Activated CD8-positive, alpha-beta T cell treated with anti-CD3 and anti-CD28 coated beads for 36 hours (primary cell): Measurements from ENCODE around the gene PDPR. TPM values are rescaled to one million over a fixed set of nuclear protein-coding genes. Genes with fewer than 3 reads are reported as not detected.
"Not testable (repeated sequence)": the region's sequence is repeated elsewhere in the genome, so short reads cannot be mapped to it uniquely, and the experiment has no call there.

ENCODE experiments used
- ATAC-seq: fragments of 200-7000 bp; cut with Tn5 transposase; one replicate; pipeline ENCODE4 v1.10.0; 2021; ENCODE audit warnings: mild to moderate bottlenecking, moderate library complexity
- CTCF ChIA-PET: fragments of 350-600 bp; sonication (Branson Sonifier 250); formaldehyde crosslinking; loops from one replicate; lab custom pipeline; 2021; ENCODE audit warnings: antibody characterized with exemption; lab: Charles Lee
- POLR2A ChIA-PET: fragments of 350-600 bp; sonication (Branson Sonifier 250); formaldehyde crosslinking; loops from one replicate; lab custom pipeline; 2021; ENCODE audit warnings: antibody characterized with exemption; lab: Charles Lee
- DNase-seq: peaks from one replicate; pipeline ENCODE4 v3.0.0-alpha.2; 2020
- H3K27ac Mint-ChIP-seq: one replicate; pipeline ENCODE4 v1.8.0; 2021; ENCODE audit warnings: mild to moderate bottlenecking, mixed read lengths
- H3K27me3 Mint-ChIP-seq: one replicate; pipeline ENCODE4 v1.8.0; 2021; ENCODE audit warnings: mixed read lengths
- H3K36me3 Mint-ChIP-seq: one replicate; pipeline ENCODE4 v1.8.0; 2021; ENCODE audit warnings: low read depth, mixed read lengths
- H3K4me1 Mint-ChIP-seq: one replicate; pipeline ENCODE4 v1.8.0; 2021; ENCODE audit warnings: low read depth, mixed read lengths
- H3K4me3 Mint-ChIP-seq: one replicate; pipeline ENCODE4 v1.8.0; 2021; ENCODE audit warnings: mild to moderate bottlenecking, moderate library complexity, mixed read lengths
- H3K9me3 Mint-ChIP-seq: one replicate; pipeline ENCODE4 v1.8.0; 2021; ENCODE audit warnings: mixed read lengths
- intact Hi-C: fragments of 100-400 bp; cut with micrococcal nuclease; formaldehyde crosslinking; loops from one replicate; pipeline ENCODE4 v1.10.0; 2022
- total RNA-seq, 2 experiments: library from RNA; stranded (reverse); gene quantifications; one replicate each; pipeline ENCODE4 v1.2.3, GENCODE V29; 2021

PDPR gene
- total RNA-seq: 10 to 100 TPM; 19.5 to 19.7 TPM

DNA sequence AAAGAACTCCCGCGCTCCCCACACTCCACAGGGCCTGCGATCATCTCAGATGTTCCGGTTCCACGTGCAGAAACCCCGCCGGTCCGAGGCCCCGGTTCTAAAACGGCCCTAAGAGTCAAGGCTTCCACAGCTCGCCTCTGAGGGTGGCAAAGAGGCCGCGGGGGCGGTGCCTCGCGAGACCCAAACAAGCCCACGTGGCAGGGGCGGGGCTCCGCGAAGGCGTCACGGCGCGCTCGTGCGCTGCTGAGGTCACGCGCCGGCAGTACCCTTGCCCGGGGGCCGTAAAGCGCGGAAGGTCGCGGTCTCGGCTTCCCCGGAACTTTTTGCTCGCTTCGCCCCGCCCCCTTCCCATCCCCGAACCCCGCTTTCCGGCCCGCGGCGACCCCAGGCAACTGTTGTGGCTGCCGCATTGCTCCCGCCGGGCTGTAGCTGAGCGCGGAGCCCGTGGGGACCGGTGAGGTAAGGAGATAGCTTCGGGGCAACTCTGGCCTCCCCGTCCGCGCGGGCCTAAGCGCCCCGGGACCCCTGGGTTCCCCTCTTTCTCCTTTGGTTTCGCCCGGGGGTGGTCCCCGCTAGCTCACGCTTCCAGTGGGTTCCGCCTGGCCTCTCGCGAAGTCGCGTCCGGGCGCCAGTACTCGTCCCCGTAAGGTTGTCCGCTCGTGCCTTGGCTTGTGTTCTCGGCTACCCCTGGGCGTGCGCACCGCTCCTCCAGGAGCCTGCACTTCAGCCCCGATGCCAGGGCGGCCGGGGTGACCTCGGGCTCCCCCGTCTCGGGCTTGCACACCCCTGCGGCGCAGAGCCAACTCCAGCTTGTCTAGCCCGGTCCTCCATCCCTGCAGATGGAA lies at the start of gene PDPR:
Gene PDPR (plus strand): TSS at position 351 of the 845 bp plus-strand sequence. CDS start 6,161 bp downstream, outside the sequence.
- H3K27ac Mint-ChIP-seq: peak within 1 kb of the TSS; percentile 85
- H3K27me3 Mint-ChIP-seq, H3K36me3 Mint-ChIP-seq, CTCF ChIA-PET, intact Hi-C loops, POLR2A ChIA-PET, H3K9me3 Mint-ChIP-seq: not testable (repeated sequence)
- peak; percentile 93 for ATAC-seq
- peak within 1 kb of the TSS; percentile 89 for H3K4me3 Mint-ChIP-seq
- peaks cover 24% of the 10 kb centered on the region for H3K4me1 Mint-ChIP-seq
- DNase-seq: peak; percentile 96

DNA sequence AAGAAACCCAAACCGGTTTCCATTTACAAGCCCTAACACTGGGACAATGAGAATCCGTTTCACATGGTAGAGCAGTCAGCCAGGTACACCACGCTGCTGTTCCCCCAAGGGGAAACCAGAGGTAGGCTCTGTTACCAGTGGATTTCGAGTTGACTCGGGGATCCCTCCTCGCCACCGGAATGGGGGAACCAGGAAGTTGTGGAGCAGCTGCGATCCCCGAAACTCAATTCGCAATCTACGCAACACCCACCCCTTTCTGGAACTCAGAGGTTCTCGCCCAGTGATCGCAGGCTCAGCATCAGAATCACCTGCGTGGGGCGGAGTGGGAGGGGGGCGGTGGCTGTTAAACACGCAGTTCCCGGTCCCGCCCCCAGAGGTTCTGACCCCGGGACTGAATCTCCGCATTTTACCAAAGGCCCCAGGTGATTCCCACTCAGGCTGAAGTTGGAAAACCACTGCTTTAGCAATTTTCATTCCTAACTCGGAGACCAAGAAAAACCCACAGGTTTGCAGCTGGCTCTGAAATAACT lies 49.2 kb upstream of the PDPR start:
- Mint-ChIP-seq H3K4me3 (peak overlapping the region; percentile 78), H3K27ac (peak overlapping the region; percentile 71)
- H3K9me3 Mint-ChIP-seq, H3K36me3 Mint-ChIP-seq, ATAC-seq, H3K27me3 Mint-ChIP-seq, intact Hi-C loops, POLR2A ChIA-PET, H3K4me1 Mint-ChIP-seq, CTCF ChIA-PET: not testable (repeated sequence)
- peak; percentile 73 for DNase-seq

DNA sequence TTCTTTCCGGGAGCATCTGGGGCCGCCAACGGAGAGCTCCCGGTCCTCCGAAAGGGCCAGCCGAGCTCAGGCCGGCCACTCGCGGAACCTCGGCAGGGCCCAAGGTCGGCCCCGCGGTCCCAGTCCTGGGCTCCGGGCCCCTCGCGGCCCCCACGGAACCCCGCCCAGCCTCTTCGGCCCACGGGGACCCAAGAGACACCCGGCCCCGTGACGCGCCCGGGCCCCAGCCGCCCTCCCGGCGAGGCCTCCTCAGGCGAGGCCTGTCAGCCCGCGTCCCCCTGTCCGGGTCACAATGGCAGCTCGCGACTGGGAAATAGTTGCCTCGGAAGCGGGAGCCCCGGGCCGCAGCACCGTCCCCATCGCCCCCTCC lies 48.8 kb upstream of the PDPR start:
- H3K4me3 Mint-ChIP-seq: peak overlapping the region; percentile 82
- DNase-seq, POLR2A ChIA-PET, H3K27ac Mint-ChIP-seq, H3K4me1 Mint-ChIP-seq, intact Hi-C loops, H3K27me3 Mint-ChIP-seq, H3K36me3 Mint-ChIP-seq, CTCF ChIA-PET, H3K9me3 Mint-ChIP-seq: not testable (repeated sequence)
- ATAC-seq: peak; percentile 41

DNA sequence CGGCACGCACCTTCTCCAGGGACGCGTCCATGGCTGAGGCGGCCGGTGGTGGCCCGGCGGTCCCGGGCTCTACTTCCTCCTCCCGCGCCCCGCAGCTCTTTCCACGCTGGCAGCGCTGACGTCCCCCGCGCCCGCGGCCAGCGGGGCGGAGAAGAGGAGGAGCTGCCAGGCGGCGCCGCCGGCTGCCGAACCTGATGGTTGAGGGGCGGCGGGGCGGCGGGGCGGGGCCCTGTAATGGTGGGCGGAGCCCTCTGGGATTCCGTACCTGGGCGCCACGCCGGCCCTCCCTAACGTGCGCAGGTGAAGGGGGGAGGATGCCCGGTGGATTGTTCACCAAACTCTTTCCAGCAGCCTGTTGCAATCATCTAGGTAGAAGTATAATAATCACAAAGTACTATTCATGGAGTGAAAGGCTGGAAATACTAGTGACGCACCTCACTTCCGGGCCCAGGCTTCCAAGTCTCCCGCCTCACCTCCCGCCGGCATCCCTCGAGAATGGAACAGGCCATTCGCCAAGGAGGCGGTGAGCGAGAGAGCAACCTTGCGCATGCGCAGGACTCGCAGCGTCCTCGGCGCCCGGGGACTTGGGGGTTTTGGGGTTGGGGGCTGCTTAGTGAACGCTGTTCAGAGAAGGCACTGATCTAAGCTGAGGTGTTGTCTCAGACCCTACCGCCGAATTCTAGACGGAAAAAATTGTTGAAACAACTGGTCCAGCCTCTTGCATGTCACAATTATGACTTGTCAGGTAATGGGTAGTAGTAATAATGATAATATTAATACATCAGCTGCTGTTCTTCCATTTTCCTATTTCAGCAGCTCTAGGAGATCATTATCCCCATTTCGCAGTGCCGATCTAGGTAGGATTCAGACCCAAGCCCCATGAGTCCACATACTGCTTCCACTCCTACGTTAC lies 48.1 kb upstream of the PDPR start:
- peak overlapping the region; percentile 82 for H3K4me3 Mint-ChIP-seq
- POLR2A ChIA-PET, CTCF ChIA-PET, H3K4me1 Mint-ChIP-seq, intact Hi-C loops, H3K27me3 Mint-ChIP-seq, H3K9me3 Mint-ChIP-seq, H3K36me3 Mint-ChIP-seq: not testable (repeated sequence)
- H3K27ac Mint-ChIP-seq: peak overlapping the region; percentile 80
- peak; percentile 97 for ATAC-seq
- peak; percentile 95 for DNase-seq

DNA sequence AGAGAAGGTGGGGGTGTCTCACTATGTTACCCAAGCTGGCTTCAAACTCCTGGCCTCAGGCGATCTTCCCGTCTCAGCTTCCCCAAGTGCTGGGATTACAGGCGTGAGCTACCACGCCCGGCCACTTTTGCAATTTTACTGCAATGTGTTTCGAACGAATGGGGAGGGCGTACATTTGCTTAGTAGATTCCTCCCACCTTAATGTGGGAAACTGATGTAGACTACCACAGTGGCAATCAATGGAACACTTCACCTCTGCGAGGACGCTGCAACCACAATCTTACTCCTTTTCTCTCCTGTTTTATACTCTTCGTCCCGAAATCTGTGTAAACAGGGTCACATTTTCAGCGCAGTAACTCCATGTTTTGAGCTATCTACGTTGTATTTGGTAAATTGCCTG lies 47.4 kb upstream of the PDPR start:
- CTCF ChIA-PET, H3K27ac Mint-ChIP-seq, ATAC-seq, POLR2A ChIA-PET, H3K27me3 Mint-ChIP-seq, H3K9me3 Mint-ChIP-seq, intact Hi-C loops, H3K36me3 Mint-ChIP-seq, H3K4me1 Mint-ChIP-seq, DNase-seq: not testable (repeated sequence)
- peak overlapping the region; percentile 69 for H3K4me3 Mint-ChIP-seq

DNA sequence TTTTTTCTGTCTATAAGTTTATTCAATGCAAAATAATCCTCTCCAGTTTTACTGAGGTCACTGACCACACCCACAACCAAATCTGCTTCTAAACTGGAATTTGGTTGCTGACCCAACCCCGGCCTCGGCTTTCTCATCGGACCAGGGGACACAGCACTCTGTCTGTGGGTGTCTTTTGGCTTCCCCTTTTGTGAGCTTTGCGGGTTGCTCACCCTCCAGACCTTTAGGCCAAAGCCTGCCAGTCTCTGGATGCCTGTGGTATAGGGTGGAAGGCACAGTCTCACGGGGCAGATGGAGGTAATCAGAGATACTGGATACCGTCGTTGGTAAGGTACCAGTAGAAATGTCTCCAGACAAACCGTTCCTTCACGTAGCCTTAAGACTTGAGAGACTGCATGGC lies 35.1 kb upstream of the PDPR start:
- H3K4me3 Mint-ChIP-seq, intact Hi-C loops: not testable (repeated sequence)

DNA sequence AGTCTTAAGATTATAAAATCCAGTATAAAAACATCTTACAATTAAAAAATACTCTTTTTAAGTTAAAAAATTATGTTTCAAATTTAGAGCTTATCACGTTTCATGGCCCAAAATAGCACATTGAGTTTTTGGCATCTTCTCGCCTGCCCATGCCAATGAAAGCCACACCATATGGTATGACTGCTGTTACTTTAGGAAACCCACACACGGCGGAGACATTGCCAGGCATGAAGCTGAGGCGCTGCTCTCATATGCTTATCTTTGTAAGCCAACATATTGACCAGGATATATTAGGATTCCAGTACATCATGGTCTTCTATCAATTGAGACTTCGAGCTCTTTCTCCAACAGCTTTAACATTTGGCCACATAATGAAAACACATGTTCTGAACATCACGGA lies 32.9 kb upstream of the PDPR start:
- H3K4me3 Mint-ChIP-seq, H3K27me3 Mint-ChIP-seq, H3K4me1 Mint-ChIP-seq, CTCF ChIA-PET, H3K27ac Mint-ChIP-seq, H3K9me3 Mint-ChIP-seq, intact Hi-C loops, ATAC-seq, POLR2A ChIA-PET, H3K36me3 Mint-ChIP-seq, DNase-seq: not testable (repeated sequence)

More for the DNA sequence above, 35.1 kb upstream of the PDPR start:
- H3K27ac Mint-ChIP-seq, H3K27me3 Mint-ChIP-seq, H3K4me1 Mint-ChIP-seq, CTCF ChIA-PET, H3K9me3 Mint-ChIP-seq, ATAC-seq, H3K36me3 Mint-ChIP-seq, POLR2A ChIA-PET, DNase-seq: not testable (repeated sequence)

DNA sequence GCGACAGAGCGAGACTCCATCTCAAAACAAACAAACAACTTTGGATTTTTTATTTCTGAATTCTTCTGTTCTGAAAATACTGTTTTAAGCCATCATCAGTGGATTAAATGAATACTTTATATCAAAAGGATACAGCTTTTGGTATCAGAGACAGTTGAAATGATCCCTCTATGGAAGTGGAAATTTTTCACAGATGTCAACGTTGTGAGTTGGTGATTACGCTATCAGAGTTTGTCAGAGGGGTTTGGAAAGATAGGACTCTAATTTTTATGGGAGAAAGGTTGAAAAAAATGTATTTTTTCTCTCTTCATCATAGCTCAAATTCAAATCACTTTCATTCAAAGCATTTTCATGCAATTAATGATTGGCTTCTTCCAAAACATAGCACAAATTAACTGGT lies 30.2 kb upstream of the PDPR start:
- H3K36me3 Mint-ChIP-seq, H3K27me3 Mint-ChIP-seq, ATAC-seq, POLR2A ChIA-PET, CTCF ChIA-PET, intact Hi-C loops, H3K27ac Mint-ChIP-seq, DNase-seq, H3K4me3 Mint-ChIP-seq, H3K4me1 Mint-ChIP-seq, H3K9me3 Mint-ChIP-seq: not testable (repeated sequence)

DNA sequence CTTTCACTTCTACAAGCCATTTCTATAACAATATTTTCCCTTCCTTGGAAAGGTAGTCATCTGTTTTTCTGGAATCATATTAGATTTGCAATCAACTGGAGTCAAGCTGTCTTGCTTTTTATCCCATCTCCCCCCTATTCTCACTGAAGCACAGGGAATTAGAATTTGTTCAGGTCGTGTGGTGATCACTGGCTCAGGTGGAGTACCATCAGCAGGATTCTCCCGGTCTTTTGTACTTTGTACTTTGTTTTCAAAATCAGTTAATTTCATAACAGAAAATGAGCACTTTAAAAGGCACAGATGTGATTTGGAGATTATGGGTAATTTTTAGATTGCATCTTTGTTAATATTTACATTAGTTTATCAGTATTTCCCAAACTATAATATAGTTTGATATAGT lies 26.0 kb upstream of the PDPR start:
- CTCF ChIA-PET, intact Hi-C loops, H3K9me3 Mint-ChIP-seq, H3K27ac Mint-ChIP-seq, H3K4me3 Mint-ChIP-seq, H3K36me3 Mint-ChIP-seq, DNase-seq, ATAC-seq, H3K27me3 Mint-ChIP-seq, H3K4me1 Mint-ChIP-seq, POLR2A ChIA-PET: not testable (repeated sequence)

DNA sequence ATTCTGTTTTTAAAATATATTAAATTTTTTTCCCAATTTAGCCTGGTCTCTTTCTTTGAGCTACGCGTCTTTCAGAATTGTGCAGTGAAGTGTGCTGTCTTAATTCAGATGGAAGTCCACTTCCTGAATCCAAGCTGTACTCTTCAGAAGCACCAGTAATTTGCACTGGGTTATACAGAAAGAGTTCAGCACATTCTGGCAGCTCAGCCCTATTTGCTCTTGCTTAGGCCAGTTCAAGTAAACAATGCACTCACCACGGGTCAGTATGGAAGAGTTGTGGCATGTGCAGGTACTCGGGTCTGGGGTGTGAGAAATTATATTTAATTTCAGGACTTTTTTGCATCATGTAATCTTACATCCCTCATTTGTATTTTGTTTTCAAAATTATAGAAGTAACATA lies 25.3 kb upstream of the PDPR start:
- H3K4me1 Mint-ChIP-seq, DNase-seq, H3K27me3 Mint-ChIP-seq, ATAC-seq, H3K27ac Mint-ChIP-seq, intact Hi-C loops, CTCF ChIA-PET, H3K36me3 Mint-ChIP-seq, H3K4me3 Mint-ChIP-seq, H3K9me3 Mint-ChIP-seq, POLR2A ChIA-PET: not testable (repeated sequence)

DNA sequence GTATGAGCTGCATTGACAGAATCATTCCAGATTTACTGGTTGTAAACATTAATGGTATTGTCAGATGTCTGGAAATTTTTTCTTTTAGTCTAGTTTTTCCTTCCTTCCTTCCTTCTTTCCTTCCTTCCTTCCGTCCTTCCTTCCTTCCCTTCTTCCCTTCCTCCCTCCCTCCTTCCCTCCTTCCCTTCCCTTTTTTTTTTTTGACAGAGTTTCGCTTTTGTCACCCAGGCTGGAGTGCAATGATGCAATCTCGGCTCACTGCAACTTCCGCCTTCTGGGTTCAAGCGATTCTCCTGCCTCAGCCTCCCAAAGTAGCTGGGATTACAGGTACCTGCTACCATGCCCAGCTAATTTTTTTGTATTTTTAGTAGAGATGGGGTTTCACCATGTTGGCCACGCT lies 24.8 kb upstream of the PDPR start:
- H3K27ac Mint-ChIP-seq, POLR2A ChIA-PET, H3K4me3 Mint-ChIP-seq, CTCF ChIA-PET, intact Hi-C loops, H3K4me1 Mint-ChIP-seq, ATAC-seq, DNase-seq, H3K36me3 Mint-ChIP-seq, H3K9me3 Mint-ChIP-seq, H3K27me3 Mint-ChIP-seq: not testable (repeated sequence)
